Hepatocyte (in vitro differentiated cells): ENCODE measurements around the gene PDE4D. TPM values are rescaled to one million over a fixed set of nuclear protein-coding genes. Genes with fewer than 3 reads are reported as not detected.

ENCODE experiments used
- DNase-seq: peaks from one replicate; pipeline ENCODE4 v3.0.0-alpha.2; 2016; ENCODE audit warnings: low spot score
- H2AFZ ChIP-seq: fragments of 200-600 bp; sonication (generic); 2 replicates; pipeline ENCODE4 v1.6.0; 2016; ENCODE audit warnings: antibody characterized with exemption, mild to moderate bottlenecking
- H3K27ac ChIP-seq: fragments of 200-600 bp; sonication (generic); 2 replicates; pipeline ENCODE4 v1.5.1; 2016; ENCODE audit warnings: mild to moderate bottlenecking
- H3K27me3 ChIP-seq: fragments of 200-600 bp; sonication (generic); 2 replicates; pipeline ENCODE4 v1.6.1; 2016
- H3K36me3 ChIP-seq: fragments of 200-600 bp; sonication (generic); replicated peaks from 2 replicates; pipeline ENCODE4 v1.5.1; 2016; ENCODE audit warnings: low read depth; ENCODE audit not compliant: insufficient read depth
- H3K4me1 ChIP-seq: fragments of 200-600 bp; sonication (generic); 2 replicates; pipeline ENCODE4 v1.5.1; 2016; ENCODE audit warnings: mild to moderate bottlenecking, moderate library complexity; ENCODE audit not compliant: insufficient read depth
- H3K4me2 ChIP-seq: fragments of 200-600 bp; sonication (generic); 2 replicates; pipeline ENCODE4 v1.6.0; 2016
- H3K4me3 ChIP-seq: fragments of 200-600 bp; sonication (generic); 2 replicates; pipeline ENCODE4 v1.5.1; 2016; ENCODE audit warnings: mild to moderate bottlenecking
- H3K79me2 ChIP-seq: fragments of 200-600 bp; sonication (generic); 2 replicates; pipeline ENCODE4 v1.6.0; 2017; ENCODE audit warnings: mild to moderate bottlenecking
- H3K9me2 ChIP-seq: fragments of 200-600 bp; sonication (generic); replicated peaks from 2 replicates; pipeline ENCODE4 v1.6.0; 2017; ENCODE audit warnings: mild to moderate bottlenecking; ENCODE audit not compliant: insufficient read depth
- H3K9me3 ChIP-seq: fragments of 200-600 bp; sonication (generic); 2 replicates; pipeline ENCODE4 v1.5.1; 2016; ENCODE audit warnings: low read depth, mild to moderate bottlenecking
- H4K20me1 ChIP-seq: fragments of 200-600 bp; sonication (generic); 2 replicates; pipeline ENCODE4 v1.6.0; 2016; ENCODE audit warnings: mild to moderate bottlenecking; ENCODE audit not compliant: insufficient read depth, poor library complexity, severe bottlenecking
- CTCF ChIP-seq: fragments of 200-600 bp; sonication (generic); IDR thresholded peaks from 2 replicates; pipeline ENCODE4 v1.5.1; 2016; ENCODE audit warnings: antibody characterized with exemption, mild to moderate bottlenecking; ENCODE audit not compliant: poor library complexity
- EZH2 ChIP-seq: fragments of 200-600 bp; sonication (generic); IDR thresholded peaks from 2 replicates; pipeline ENCODE4 v1.6.1; 2016; ENCODE audit warnings: antibody characterized with exemption, mild to moderate bottlenecking, borderline replicate concordance
- EZH2phosphoT487 ChIP-seq: fragments of 200-600 bp; sonication (generic); IDR thresholded peaks from one replicate; pipeline ENCODE4 v1.6.1; 2018; ENCODE audit warnings: antibody characterized with exemption, mild to moderate bottlenecking, low read depth, moderate library complexity; ENCODE audit not compliant: unreplicated experiment, severe bottlenecking
- WGBS: methylation state at CpG from one replicate; pipeline ENCODE4 v1.1.6; 2016; ENCODE audit warnings: low lambda C conversion rate; ENCODE audit errors: missing lambda C conversion rate; 5-methylcytosine and 5-hydroxymethylcytosine counted together
- polyA plus RNA-seq: library from polyadenylated mRNA; unstranded; fragments of >200 nt; fragmentation: Nextera tagmentation; extraction: Ambion mirVana; gene quantifications from 2 replicates; pipeline ENCODE4 v1.2.1, GENCODE V29; 2016
- total RNA-seq: library from RNA; depleted of rRNA; stranded (reverse); fragments of >200 nt; gene quantifications from 2 replicates; pipeline ENCODE4 v1.2.3, GENCODE V29; 2014

PDE4D gene
- total and polyA plus RNA-seq, 2 experiments from 2014 or later, result 14.5 to 45.2 TPM

GRCh38 chr5:59099995-59100345 lies 793.6 kb downstream of the PDE4D start:
- Histone ChIP-seq H3K36me3 (no peaks in the 10 kb centered on the region), H3K27ac (peak overlapping the region; percentile 65), H2AFZ (no peak overlapping the region), H3K4me1 (peaks cover 23% of the 10 kb centered on the region), H4K20me1 (no peaks in the 10 kb centered on the region), H3K9me2 (no peaks in the 10 kb centered on the region), H3K79me2 (no peaks in the 10 kb centered on the region), H3K4me2 (no peak overlapping the region), H3K4me3 (no peak overlapping the region), H3K9me3 (no peaks in the 10 kb centered on the region), H3K27me3 (no peaks in the 10 kb centered on the region)
- no peak for DNase-seq
- TF ChIP-seq CTCF (no peak), EZH2 (no peak), EZH2phosphoT487 (no peak)
- 98% methylated on average over 6 of the region's 6 CpGs for WGBS

- H3K4me1 ChIP-seq, result peaks cover 23% of the 10 kb centered on the region
- 80% methylated on average over 5 of the region's 5 CpGs for WGBS
- peak; percentile 43 for DNase-seq
- peak overlapping the region; percentile 65 for H3K27ac ChIP-seq
- H3K4me2 ChIP-seq, result no peak overlapping the region
- no peaks in the 10 kb centered on the region for H3K9me2 ChIP-seq
- TF ChIP-seq EZH2, result no peak
- TF ChIP-seq EZH2phosphoT487, result no peak
- H3K27me3 ChIP-seq, result no peaks in the 10 kb centered on the region
- H3K9me3 ChIP-seq, result no peaks in the 10 kb centered on the region
- no peaks in the 10 kb centered on the region for H4K20me1 ChIP-seq
- H2AFZ ChIP-seq, result no peak overlapping the region
- H3K36me3 ChIP-seq, result no peaks in the 10 kb centered on the region
- H3K4me3 ChIP-seq, result no peak overlapping the region
- no peaks in the 10 kb centered on the region for H3K79me2 ChIP-seq
Measured at GRCh38 chr5:59099270-59099994, 794.1 kb downstream of the PDE4D start.

DNA sequence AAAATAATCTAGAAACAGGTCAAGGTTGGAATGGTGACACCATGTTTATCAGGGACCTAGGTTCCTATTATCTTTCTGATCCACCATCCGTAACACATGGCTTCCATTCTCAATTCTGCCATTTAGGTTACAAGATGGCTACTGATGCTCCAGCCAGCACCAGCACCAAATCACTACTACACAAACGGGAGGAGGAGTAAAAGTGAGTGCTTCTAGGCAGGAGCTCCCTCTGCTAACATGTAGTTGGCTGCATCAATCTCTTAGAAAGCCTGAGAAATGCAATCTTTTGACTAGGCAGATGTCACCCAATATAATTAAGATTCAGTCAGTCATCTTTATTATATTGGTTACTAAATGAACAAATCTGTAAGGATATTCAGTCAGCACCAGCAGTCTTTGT lies 794.8 kb downstream of the PDE4D start:
- Histone ChIP-seq H3K4me3 (no peak overlapping the region), H3K4me1 (peaks cover 23% of the 10 kb centered on the region), H3K36me3 (no peaks in the 10 kb centered on the region), H3K9me3 (no peaks in the 10 kb centered on the region), H3K9me2 (no peaks in the 10 kb centered on the region), H3K79me2 (no peaks in the 10 kb centered on the region), H4K20me1 (no peaks in the 10 kb centered on the region), H3K4me2 (no peak overlapping the region), H2AFZ (no peak overlapping the region), H3K27ac (peak overlapping the region; percentile 65), H3K27me3 (no peaks in the 10 kb centered on the region)
- TF ChIP-seq EZH2 (no peak), EZH2phosphoT487 (no peak), CTCF (no peak)
- WGBS, result 98% methylated on average over 2 of the region's 2 CpGs
- no peak for DNase-seq

DNA sequence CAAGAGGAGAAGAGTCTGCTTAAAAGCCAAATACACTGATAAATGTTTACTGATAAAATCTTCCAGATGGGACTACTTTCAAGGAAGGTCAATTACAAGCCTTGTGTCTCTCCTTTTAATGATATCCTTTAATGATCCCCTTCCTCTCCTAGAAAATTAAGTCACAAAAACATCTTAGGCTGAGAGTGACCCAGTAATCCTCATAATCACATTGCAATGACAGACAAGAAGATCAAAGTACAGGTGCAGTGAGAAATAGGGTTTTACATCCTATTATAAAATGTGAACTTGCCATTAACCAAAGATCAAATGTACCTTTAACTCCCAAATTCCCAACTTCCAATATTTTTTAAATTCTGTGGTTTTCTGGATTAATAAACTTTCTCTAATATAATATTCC lies 795.8 kb downstream of the PDE4D start:
- Histone ChIP-seq H3K27ac (peak overlapping the region; percentile 60), H2AFZ (no peak overlapping the region), H3K27me3 (no peaks in the 10 kb centered on the region), H3K9me3 (no peaks in the 10 kb centered on the region), H3K9me2 (no peaks in the 10 kb centered on the region), H4K20me1 (no peaks in the 10 kb centered on the region), H3K4me3 (no peak overlapping the region), H3K79me2 (no peaks in the 10 kb centered on the region), H3K36me3 (no peaks in the 10 kb centered on the region), H3K4me1 (peaks cover 23% of the 10 kb centered on the region), H3K4me2 (peak overlapping the region; percentile 38)
- TF ChIP-seq CTCF (no peak), EZH2 (no peak), EZH2phosphoT487 (no peak)
- no peak for DNase-seq
